Measurements from ENCODE around the gene JAKMIP3.

Gene JAKMIP3

GRCh38 chr10:132111871-132112341, 46.2 kb downstream of the JAKMIP3 start:
- no peak for DNase-seq (ENCODE audit: low read depth)

DNA sequence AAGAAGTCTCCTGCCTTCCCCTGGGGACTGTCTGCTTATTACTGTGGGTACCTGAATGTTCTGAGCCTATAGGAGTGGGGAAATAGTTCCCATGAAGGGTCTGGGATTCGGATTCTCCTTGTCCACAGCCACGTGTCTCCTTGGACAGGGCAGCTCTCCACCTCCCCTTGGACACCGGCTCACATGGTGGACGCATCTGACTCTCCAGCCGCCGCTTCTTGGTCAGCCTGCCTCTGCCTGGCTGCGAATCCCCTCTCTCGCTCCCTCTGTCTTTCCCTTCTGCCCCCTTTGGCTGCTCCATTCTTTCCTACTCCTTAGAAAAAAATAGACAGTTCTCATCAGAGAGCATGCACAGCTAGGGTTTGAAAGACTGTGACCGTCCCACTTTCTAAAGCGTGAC, 46.9 kb downstream of the JAKMIP3 start:
- no peak for DNase-seq (ENCODE audit: low read depth)

- DNase-seq (ENCODE audit: low read depth) = no peak
Measured at GRCh38 chr10:132113206-132113605, 47.5 kb downstream of the JAKMIP3 start.

- no peak for DNase-seq (ENCODE audit: low read depth)
Measured at GRCh38 chr10:132113766-132114365, 48.1 kb downstream of the JAKMIP3 start.

- DNase-seq (ENCODE audit: low read depth) = no peak
Measured at GRCh38 chr10:132114953-132115520, 49.3 kb downstream of the JAKMIP3 start.
